Measurements from ENCODE around the gene IKBKE.

DNA sequence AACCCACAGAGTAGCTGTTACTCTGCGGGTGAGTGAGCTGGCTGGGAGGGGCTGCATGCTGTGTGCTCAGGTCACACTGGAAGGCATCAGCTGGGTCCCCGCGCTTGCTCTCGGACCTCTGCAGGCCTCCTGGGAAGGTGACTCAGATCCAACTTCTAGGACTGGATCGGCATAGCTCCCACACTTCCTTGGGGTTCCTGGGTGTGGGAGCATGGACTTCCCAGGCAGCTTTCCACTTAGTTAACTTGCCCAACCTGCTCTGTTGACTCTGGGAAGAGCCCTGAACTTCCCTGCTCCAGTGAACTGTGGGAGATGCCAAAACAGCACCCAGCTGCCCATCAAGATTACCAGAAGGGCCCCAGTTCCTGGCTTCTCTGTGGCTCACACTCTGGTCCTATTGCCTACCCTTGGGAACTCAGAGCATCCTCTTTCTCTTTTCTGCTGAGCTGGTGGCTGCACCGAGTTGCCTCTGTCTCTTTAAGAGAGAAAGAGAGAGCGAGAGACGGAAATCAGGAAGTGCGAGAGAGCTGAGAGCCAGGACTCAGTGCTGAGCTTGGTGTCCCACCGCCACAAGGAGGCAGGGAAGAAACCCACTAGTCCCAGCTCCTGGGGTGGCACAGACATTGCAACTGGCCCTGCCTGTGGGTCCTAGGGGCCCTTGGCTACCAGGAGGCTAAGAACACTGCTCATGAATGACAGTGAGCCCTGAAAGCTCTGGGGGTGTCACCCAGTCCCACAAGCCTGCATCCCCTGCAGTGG lies at the start of gene IKBKE:
- TF ChIP-seq, protein P1, sequence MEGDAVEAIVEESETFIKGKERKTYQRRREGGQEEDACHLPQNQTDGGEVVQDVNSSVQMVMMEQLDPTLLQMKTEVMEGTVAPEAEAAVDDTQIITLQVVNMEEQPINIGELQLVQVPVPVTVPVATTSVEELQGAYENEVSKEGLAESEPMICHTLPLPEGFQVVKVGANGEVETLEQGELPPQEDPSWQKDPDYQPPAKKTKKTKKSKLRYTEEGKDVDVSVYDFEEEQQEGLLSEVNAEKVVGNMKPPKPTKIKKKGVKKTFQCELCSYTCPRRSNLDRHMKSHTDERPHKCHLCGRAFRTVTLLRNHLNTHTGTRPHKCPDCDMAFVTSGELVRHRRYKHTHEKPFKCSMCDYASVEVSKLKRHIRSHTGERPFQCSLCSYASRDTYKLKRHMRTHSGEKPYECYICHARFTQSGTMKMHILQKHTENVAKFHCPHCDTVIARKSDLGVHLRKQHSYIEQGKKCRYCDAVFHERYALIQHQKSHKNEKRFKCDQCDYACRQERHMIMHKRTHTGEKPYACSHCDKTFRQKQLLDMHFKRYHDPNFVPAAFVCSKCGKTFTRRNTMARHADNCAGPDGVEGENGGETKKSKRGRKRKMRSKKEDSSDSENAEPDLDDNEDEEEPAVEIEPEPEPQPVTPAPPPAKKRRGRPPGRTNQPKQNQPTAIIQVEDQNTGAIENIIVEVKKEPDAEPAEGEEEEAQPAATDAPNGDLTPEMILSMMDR (IDR thresholded peaks at IDR 0.05) = peak in 3 of 4 experiments; percentile 9 to 46 (median 34)
- TF ChIP-seq POLR2AphosphoS5 (IDR thresholded peaks at IDR 0.05) (peak; percentile 30), POLR2A (IDR thresholded peaks at IDR 0.05) (no peak)

All from prostate gland (tissue), 2 donors.